Activated CD8-positive, alpha-beta memory T cell treated with anti-CD3 and anti-CD28 coated beads, Interleukin-2, amount 50 U/mL, for 48 hours (primary cell): Measurements from ENCODE around the gene ANXA6.
"Not testable (repeated sequence)": the region's sequence is repeated elsewhere in the genome, so short reads cannot be mapped to it uniquely, and the experiment has no call there.

Experiments
- DNase-seq: peaks from one replicate; pipeline ENCODE4 v3.0.0-alpha.2; 2020

ANXA6 gene

DNA sequence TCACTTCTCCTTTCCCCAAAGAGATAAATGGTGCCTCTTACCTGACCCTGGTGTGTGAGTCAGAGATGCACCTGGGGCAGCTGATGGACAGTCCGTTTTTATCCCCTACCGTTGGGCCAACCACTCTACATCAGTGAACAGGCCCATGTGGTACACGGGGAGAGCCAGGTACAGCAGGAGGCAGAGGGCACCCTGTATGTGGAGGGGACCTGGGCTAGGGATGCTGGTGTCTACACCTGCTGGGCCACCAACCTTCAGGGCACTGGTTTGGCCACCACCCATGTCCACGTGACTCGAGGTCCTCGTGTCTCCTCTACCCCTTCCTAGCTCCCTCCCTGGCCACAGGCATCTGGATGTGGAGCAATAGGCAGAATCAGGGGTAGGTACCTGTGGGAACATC, 22.7 kb upstream of the ANXA6 start:
- DNase-seq: peak; percentile 43

DNA sequence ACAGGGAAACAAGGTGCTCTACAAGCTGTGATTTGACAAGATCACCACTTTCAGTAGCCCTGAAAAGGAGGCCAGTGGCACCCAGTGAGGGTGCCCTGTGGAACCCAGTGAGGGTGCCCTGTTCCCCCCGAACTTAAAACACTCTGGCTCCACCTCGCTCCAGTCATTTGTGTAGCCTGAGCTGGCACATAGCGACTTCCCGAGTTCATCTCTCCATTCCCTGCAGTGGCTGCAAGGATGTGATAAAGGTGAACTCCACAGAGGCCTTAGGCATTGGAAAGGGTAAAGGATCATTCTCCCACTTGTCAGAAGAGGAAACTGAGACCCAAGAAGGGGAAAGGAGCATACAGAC, 21.9 kb upstream of the ANXA6 start:
- no peak for DNase-seq

DNA sequence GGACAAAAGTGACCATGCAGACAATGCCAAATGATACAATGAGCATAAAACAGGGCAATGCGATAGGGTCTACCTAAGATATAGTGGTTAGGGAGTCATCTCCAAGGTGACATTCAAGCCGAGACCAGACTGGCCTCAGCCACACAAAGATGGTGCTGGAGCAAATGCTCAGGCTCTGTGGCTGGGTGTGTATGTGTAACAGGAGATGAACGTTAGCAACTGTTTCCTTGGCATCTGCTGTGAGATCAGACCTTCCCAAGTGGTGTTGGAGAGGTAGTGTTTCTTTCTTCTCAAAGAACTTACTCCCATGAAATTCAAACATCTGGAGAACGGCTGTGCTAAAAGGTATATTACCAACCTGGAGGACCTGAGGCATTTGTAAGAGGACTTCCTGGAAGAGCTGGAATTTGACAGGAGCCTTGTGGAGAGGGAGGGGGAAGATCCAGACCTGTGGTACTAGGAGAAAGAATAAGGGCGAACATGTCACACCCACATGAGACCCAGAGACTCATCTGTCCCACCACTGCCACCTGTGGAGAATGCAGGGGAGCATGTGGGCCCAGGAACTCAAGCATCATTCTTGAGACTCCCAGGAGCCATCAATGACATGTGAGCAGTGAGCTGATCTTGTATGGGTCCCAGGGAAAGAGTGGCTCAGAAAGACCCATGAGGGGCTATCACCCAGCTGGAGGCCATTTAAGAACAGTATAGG, 21.4 kb upstream of the ANXA6 start:
- DNase-seq: peak; percentile 45

DNA sequence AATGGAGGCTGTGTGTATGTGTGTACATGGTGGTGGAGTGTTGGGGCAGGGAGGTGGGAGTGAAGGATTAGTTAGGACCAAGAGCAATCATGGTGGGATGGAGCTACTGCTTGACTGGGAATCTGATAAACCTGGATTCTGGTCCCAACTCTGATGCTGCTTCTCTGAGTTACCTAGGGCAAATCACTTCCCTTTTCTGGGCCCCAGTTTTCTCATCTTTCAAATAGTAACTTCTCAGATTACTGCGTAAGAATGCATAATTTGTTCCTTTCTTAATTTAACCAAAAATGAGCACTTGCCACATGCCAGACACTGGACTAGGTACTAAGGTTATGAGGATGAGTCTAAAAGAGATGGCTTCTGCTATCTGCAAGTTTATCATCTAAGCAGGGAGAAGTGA, 20.8 kb upstream of the ANXA6 start:
- no peak for DNase-seq

DNA sequence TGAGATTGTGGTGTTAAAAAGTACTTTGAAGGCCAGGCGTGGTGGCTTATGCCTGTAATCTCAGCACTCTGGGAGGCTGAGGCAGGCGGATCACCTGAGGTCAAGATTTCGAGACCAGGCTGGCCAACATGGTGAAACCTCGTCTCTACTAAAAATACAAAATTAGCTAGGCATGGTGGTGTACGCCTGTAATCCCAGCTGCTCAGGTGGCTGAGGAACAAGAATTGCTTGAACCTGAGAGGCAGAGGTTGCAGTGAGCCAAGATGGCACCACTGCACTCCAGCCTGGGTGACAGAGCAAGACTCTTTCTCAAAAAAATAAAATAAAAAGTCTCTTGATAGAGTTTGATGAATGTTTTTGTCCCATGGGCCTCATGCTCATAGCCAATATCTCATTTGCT, 18.7 kb upstream of the ANXA6 start:
- not testable (repeated sequence) for DNase-seq

DNA sequence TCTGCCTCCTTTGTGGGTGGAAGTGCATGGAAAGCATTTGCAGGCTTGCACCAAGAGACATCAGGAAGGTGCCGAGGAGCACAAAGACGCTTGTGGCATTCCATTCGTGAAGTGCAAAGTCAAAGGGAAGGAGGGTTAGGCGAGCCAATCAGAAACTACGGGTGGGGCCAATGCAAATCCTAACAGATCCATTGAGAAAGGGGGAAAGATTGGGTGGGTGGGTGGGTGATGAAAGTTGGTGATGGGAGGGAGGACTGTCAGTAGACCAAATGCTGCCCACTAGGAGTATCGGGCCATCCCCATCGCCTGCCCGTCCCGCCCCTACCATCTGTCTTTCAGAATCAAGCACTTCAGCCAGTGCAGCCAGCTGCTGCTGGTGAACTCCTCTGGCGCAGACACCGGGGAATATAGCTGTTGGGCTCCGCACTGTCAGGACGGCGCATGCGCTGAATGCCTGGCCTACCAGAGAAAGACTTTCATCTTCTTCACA, 17.1 kb upstream of the ANXA6 start:
- peak; percentile 38 for DNase-seq

DNA sequence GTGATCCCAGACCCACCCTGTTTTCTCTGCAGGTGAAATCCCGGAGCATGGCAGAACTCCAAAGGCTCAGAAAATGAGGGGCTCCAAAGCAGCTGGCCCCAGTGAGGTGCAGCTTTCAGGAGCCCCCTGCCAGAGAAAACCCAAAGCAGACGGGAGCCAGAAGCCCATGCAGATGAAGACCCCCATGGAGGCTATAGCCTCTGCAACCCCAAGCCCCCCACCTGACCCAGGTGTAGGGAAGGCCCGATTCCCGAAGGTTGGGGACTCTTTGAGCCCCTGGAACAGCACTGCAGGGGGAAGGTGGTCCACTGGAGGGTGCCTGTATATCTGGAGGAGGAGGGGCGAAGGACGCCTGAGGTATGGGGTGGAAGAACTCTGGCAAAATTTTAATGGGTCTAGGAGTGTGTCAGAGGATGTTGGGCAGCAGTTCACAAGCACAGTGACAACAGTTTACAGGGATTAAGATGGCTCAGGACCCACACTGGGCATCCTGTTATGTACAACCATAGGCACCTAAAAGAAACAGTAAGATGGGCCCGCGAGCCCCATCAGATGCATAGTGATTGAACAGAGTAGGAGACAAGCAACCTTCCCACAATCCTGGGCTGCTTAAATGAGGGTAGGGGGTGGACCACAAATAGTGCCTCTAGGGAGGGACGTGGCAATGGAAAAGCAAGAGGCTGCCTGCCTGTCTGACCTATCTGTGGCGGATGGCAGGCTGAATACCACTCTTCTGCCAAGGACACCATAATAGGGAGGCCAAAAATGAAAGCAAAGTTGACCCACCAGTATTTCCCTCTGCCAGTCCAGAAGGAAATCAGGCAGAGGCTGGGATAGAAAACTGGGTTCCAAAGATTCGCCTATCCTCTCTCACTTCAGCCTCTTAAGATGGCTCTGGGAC, 16.4 kb upstream of the ANXA6 start:
- peak; percentile 42 for DNase-seq

DNA sequence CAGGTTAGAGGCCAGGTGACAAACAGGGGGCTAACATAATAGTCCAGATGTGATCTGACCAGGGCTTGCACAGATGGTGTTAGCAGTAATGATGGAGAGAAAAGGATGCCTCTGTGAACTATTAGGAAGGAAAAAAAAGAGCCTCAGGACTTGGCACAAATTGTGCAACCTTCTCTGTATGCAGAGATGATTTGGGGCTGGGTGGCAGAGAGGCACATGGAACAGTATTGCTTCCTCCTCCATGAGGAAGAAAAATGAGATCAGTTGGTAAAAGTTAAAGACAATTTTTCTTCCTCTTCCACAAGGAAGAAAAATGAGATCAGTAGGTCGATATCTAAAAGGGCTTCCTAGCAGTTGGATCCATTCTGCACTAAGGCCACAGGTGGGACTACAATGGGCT, 13.9 kb upstream of the ANXA6 start:
- peak; percentile 15 for DNase-seq

DNA sequence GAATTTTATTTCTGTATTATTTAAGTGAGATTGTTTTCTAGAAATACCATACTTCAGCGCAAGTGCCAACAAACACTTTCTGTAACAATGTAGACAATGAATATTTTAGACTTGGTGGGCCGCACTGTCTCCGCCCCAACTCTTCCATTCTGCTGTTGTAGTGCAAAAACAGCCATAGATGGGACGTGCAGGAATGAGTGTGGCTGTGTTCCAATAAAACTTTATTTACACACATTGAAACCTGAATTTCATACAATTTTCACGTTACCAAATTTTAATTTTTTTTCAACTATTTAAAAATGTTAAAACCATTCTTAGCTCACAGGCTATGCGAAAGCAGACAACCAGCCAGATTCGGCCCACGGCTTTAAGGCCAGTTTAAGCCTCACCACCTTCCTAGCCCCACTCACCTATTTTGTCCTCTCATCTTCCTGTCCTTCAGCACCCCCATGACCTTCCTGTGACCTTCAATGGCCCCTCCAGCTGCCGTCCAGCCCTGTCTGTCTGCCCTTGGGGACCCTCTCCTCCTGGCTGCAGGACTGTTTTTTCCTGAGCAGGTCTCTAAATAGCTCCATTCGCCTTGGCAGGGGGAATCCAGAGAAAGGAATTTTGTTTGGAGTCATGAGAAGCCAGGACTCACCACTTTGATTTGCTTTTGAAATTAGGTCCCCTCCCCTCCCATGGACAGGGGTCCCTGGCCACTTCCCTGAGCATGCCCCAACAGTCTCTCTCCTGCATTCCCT, 11.2 kb upstream of the ANXA6 start:
- peak; percentile 37 for DNase-seq

DNA sequence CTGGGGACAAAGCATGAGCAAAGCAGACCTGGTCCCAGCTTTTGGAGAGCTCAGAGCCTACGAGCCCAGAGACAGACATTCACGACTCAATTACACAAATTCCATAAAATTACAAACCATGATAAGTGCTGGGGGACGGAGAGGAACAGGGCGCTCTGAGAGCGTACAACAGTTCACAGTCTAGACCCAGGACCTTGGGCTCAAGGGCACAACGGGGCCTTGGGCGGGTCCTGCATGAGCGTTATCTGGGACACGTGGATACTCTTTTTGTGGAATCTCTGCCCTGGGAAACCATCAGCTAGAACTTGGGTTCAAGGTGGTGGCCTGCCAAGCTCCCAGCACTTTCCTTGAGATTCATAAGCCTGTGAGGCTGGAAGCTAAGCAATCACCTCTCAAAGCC, 9.4 kb upstream of the ANXA6 start:
- no peak for DNase-seq

DNA sequence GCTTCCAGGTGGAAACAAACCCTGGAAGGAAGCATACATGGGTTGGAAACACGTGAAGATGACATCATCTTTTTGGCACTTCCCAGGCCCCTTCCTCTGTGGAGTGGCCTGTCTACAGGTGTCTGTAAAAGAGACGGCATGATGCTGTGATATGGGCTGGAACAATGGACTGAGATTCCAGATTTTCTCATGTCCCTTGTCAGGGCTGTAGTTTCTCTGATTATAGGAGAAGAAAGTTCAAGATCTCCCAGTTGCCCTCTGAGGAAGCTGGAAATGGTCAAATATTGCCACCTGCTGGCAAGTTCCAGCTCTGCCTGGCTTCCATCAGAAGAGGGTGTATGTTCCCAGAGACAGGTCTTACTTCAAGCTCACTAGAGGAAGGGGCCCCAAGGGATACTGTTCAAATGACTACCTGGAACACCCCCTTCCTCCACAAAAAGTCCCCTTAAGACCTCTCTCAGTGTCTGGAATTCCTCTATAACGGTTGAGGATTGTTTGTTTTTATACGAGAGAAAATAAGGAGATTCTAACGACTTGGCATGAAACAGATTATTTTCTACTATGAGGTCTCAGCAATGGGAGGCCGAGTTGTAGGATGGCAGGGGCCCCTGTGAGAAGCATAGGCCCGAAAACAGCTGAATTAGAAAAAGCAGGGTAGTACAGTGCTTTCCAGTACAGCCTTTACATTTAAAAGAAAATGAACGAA, 7.3 kb upstream of the ANXA6 start:
- DNase-seq: peak; percentile 81

DNA sequence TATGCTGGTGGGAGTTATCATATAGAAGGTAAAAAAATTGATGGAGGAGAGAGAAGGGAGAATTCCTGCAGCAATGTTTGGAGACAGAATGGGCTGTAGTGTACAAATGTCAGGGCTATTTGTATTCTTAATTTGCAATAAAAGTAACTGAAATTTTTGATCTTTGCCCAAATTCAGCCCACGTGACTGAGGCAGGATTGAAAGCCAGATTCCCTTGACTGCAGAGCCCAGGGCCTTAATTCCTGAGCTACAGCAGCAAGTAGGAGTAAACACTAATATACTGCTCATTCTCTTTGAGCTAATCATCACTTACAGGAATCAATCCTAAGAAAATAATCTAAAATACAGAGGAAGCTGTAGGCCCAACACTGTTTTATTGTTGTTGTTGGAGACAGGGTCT, 5.2 kb upstream of the ANXA6 start:
- no peak for DNase-seq

DNA sequence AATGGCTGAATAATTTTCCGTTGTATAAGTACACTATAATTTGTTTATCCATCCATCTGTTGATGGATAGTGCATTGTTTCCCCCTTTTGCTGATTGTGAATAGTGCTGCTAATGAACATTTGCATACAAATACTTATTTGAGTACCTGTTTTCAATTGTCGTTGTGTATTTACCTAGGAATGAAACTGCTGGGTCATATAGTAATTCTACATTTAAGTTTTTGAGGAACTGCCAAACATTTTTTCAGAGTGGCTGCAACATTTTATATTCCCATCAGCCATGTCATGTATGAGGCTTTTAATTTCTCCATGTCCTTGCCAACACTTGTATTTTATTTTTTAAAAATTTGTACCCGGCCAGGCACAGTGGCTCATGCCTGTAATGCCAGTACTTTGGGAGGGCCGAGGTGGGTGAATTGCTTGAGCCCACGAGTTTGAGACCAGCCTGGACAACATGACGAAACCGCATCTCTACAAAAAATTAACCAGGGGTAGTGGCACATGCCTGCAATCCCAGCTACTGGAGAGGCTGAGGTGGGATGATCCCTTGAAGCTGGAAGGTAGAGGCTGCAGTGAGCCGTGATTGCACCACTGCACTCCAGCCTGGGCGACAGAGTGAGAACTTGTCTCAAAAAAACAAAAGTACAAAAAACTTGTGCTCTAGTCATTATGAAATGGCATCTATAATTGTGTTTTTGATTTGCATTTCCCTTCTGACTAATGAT, 2.2 kb upstream of the ANXA6 start:
- no peak for DNase-seq

DNA sequence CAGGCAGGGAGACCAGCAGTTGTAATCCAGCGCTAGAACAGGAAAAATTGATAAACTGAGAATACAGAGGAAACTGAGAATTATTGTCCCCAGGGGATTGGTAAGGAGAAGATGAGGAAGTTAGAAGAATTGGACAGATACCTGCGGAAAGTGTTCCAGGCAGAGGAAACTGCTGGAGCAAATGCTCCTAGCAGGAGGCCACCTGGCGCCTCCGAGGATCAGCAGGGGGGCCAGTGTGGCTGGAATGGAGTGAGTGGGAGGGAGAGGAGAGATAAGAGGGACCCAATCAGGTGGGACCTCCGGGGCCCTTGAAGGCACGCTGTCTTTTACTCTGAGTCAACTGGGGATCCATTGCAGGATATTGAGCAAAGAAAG, 695 bp upstream of the ANXA6 start:
- DNase-seq: no peak

DNA sequence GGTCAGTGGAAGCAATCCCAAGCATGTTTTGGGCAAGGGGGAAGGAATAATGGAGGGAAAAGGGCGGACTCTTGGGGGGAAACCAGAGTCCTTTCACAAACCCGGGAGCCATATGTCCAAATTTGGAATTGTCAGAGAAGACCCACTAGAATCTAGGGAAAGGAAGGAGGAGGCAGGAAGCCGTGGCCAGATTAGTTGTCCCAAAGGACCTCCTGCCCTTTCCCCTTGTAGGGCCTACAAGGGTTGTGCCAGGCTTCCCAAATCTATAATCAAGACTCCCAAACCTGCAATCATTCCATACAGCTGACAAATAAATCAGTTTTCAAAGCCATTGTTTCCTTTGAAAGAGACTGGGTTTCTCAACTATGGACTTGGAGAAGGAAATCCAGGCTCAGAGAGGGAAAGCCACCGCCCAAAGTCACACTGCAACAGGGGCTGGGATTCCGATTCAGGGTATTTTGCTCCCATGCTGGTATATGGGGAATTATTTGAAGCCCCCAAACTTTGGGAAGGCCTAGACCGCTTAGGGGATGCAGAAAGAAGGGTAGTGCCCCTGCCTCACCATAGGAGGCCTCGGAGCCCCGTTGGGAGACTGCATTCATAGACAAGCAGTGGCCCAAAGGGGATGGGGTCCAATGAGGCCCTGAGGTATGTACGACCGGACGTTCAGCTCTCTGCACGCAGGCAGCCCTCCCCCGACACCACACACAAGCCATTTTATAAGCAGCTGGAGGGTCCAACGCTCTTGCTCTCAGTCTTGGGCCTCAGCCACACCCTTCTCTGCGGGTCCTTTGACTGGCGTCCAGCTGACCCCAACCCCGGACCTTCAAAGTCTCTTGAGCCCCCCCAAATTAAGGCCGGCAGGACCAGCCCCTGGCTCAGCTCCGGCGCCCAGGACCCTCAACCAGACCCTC, 815 bp downstream of the ANXA6 start:
- peak; percentile 65 for DNase-seq

DNA sequence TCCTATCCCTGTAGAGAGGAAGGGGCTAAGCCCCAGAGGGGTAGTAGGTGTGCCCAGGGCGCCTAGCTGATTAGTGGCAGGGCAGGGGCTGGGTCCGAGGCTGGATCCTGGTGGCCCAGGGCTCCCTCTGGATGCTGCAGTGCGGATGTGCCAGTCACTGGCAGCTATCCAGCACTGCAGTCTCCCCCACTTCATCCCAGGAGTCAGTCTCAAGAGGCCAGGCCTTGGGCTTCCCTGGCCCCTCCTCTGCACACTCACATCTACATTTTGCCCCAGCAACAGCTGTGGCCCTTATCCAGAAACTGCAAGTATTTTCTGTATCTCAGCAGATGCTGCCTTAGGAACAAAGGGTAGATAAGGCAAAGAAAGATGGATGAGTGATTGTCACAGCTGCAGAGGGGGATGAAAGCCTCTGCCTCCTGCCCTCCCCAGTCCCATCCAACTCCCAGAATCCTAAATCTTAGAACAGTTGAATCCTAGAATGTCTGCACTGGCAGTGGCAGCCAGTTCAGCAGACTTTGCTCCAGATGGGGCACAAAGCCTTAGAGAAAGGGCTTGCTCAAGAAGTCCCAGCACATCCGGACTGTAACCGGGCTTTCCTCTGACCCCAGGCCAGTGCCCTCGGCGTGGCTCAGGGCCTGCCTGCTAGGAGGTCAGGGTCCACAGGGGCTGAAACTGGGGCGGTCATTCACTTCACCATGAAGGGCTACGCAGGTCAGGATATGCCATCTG, 1.6 kb downstream of the ANXA6 start:
- DNase-seq: no peak

DNA sequence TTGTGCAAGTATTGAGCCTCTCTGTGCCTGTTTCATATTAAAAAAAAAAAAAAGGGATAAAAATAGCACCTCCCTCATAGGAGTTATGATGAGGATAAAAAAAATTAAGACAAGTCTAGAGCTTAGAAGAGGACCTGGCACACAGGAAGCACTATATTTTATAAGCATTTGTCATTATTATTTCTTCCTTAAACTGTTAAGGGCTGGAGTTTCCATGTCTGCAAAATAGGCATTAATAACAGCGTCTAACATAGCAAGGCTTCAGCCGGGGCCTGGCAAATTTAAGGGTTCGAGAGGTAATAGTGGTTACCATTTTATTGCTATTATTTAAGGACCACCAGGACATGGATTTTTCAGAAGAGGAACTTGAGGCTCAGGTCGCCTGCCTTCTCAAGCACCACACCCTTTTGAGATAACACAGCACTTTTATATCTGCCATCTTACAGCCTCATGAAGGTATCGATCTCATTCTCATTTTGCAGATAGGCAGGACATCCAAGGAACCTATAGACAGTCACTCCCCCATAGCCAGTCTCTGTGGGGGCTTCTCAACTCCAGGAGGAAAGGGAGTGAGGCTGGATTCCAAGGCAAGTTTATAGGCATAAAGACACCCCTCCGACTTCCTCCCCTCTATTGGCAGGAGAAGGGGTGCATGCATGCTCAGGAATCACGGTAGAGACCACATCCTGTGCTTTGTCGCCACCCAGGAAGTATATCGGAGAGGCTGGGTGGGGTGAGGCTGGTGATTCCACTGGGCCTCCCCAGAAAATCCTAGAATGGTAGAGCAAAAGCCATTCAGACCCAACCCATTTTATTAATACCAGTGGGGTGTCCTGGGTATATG, 2.4 kb downstream of the ANXA6 start:
- DNase-seq: peak; percentile 71

DNA sequence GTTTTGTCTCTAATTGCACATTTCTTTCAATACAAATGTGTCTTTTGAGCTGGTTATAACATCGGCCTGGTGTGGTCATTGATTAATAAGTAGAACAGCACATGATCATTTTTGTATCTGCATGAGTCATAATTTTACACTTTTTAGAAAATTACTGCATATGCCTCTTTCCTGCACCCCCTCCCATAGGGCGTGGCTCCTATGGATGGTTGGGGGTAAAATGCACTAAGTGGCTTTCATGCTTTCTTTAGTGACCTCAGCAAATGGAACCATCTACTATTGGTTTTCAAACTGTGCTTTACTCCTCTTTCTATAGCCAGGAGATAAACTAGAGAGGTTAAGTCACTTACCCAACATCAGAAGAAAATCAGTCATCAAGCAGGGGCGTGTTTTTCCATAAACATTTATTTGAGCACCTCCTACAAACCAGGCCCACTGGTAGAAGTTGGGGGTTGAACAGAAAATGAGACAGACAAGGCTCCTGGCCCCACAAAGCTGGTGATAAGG, 3.8 kb downstream of the ANXA6 start:
- no peak for DNase-seq

DNA sequence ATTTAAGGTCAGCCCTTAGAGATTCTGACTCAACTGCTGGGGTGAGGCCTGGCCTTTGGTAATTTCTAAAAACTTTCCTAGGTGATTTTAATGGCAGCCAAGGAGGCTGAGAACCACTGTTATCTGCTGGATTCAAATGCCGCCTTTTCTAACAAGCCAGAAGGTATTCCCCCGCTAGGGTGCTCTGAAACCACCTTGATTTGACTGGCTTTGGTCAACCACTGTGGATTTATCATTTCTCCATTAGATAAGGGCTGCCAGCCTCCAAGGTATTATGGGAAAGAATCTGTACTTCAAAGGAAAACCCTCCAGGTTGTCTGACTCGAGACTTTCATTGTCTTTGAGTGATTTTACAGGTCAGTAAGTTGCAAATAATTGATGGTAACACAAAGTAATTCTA, 4.3 kb downstream of the ANXA6 start:
- no peak for DNase-seq
